HuH-7 (cell line): ENCODE data around the gene NRM.
A peak's percentile ranks its signal among the peaks of the same experiment; 100 is the strongest.
"Not testable (repeated sequence)": the region's sequence is repeated elsewhere in the genome, so short reads cannot be mapped to it uniquely, and the experiment has no call there.

ENCODE experiments used
- DNase-seq: peaks from one replicate; pipeline ENCODE4 v3.0.0; 2011; ENCODE audit warnings: low spot score

The NRM gene

GRCh38 chr6:30719791-30720737 is 29.3 kb upstream of the NRM start, which contains the start of gene TUBB:
Gene TUBB, plus strand, starts transcription at chr6:30720352. Its CDS starts 155 bp downstream, at chr6:30720507.
- peak; percentile 85 for DNase-seq

- DNase-seq = no peak
Measured at GRCh38 chr6:30719356-30719755, 28.6 kb upstream of the NRM start.

- DNase-seq = not testable (repeated sequence)
Measured at GRCh38 chr6:30717845-30718720, 27.3 kb upstream of the NRM start.

DNA sequence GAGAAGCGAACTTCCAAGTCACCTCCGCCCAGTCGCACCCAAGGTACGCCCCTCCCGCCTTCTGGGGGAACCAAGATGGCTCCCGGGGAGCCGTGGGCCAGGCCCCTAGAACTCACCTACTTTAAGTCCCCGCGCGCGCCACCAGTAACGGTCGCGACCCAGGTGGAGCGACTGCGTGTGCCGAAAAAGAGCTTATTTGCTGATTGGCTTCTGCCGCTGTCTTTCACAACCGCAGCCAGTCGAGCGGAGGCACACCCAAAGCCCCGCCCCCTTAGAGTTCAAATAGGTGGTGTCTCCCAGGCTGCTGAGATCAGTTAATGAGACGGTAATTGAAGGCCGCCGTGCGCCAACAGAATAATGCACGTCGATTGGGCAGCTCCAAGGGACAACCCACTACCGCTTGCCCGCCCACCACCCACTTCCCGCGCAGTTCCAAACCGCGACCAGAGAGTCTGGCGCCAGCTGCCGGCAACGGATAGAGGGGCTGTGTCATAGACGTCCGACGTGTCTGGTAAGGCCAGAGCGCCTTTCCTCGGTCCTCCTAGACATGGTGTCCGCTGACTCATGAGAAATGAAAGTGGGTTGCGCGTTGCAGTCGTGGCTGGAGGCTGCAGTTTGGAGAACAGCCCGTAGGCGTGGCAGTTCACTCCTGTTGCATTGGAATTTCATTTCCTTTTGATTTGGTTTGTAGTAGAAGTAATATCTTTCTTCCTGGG is 26.5 kb upstream of the NRM start, which contains the start of gene MDC1:
Gene MDC1, minus strand, starts transcription at position 153 of the 716 bp plus-strand sequence. CDS start 2,106 bp downstream, outside the sequence.
- DNase-seq = peak; percentile 84

- no peak for DNase-seq
Measured at GRCh38 chr6:30716879-30717128, 26.0 kb upstream of the NRM start.

GRCh38 chr6:30714263-30714662 is 23.5 kb upstream of the NRM start:
- no peak for DNase-seq

DNA sequence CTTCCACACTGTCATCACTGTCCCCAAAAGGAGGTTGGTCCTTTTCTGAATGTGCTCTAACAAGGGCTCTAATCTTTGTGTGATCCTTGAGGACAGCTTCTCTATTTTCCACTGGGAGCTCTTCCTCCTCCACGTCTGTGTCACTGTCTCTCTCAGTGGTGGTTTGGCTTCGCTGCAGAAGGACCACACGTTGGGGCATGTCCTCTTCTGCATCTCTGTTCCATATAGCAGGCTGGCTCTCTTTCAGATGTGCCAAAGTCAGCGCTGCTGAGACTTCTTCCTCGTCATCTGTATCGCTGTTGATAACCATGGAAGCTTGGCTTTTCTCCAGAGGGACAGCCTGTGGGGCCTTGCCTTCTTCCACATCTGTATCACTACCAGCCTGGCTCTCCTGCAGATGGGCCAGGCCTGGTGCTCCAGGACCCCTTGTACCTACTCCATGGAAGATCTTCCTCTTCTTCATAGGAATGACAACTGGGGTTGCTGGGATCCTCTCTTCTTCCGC is 21.7 kb upstream of the NRM start:
- no peak for DNase-seq

- no peak for DNase-seq
Measured at GRCh38 chr6:30711758-30712380, 21.1 kb upstream of the NRM start.

DNA sequence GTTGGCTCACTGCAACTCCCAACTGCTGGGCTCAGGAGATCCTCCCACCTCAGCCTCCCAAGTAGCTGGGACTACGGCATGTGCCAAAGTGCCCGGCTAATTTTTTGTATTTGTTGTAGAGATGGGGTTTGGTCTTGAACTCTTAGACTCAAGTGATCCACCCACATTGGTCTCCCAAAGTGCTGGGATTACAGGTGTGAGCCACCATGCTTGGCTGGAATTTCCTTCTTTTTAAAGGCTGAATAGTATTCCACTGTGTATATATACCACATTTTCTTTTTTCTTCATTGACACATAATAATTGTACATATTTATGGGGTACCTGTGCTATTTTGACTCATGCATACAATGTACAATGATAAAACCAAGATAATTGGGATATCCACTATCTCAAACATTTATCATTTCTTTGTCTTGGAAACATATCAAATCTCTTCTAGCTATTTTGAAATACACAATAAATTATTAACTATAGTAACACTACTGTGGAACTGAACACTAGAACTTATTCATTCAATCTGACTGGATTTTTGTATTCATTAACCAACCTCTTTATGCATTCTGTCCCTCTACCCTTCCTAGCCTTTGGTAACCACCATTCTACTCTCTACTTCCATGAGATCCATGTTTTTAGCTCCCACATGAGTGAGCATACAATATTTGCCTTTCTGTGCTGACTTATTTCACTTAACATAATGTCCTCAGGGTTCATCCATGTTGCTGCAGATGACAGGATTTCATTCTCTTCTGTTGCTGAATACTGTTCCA is 18.5 kb upstream of the NRM start:
- no peak for DNase-seq

DNA sequence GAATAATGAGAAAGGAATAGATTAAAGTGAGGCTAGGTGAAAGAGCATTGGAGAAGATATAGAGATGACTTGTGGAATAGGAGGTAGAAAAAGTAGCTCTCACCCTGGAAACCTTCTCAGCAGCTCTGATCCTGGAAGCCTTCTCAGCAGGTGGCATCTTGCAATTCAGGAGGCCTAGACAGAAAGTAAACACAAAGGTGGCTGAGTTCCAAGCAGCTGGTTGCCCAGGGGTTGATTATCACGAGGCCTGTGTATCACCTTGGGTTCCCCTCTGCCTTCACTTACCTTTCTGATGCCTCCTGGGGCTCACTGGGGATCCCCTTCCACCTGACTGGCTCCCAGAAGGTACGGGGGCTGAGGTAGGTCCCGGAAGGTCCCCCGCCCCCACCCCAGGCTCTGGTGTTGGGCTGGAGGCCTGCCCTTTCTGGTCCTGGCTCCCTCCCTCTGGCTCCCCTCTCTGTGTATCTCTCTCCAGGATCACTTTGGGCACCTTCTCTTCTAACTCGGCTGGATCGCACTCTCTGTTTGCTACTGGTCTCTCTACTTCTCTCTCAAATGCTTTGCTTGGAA is 16.6 kb upstream of the NRM start:
- DNase-seq = no peak

GRCh38 chr6:30705620-30706019 is 14.8 kb upstream of the NRM start:
- no peak for DNase-seq

GRCh38 chr6:30703821-30704220 is 13.0 kb upstream of the NRM start:
- no peak for DNase-seq

DNA sequence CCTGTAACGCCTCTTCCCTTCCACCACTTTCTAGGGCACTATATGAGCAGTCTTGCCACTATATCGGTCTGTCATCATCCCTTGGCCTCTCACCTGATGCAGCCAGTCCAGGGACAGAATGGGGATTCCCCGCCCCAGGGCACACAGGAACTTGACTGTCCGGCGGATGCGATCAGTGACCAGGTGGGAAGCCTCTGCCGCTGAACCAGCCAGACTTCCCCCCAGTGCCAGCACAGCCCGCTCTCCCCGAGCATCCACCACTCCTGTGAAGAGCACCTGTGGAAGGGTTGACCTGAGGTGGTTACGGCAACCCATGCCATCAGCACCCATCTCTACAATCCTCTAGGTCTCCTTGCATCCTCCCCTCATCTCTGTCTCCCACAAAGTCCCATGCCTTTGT is 12.2 kb upstream of the NRM start:
- DNase-seq = no peak

- no peak for DNase-seq
Measured at GRCh38 chr6:30700340-30700739, 9.6 kb upstream of the NRM start.

- no peak for DNase-seq
Measured at GRCh38 chr6:30696432-30696831, 5.6 kb upstream of the NRM start.

DNA sequence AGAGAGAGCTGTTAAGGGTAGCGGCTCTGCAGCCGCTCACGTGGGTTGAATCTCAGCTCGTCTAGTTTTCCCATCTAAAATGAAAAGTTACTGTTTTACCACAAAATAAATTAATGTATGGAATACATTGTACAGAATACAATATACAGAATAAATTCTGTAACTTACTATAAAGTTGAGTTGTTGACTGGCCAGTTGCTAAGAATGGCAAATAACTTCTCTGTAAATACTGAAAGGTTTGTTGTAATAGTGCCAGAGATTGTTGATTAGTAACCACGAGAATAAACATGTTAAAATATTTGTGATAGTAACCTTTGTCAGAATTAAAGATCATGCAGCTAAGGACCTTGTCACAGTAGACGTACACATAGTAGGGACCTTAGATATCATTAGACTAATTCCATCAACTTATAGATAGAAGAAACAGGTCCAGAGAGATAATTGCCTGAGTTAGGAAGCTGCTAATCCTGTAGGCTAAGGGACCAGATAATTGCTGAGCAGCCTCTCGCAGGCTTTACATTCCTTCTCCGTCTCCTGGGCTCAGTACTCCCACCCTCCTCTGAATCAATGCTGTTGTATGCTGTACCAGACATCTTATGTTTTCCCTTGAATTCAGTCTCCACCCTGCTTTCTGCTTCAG is 544 bp upstream of the NRM start:
- no peak for DNase-seq

- no peak for DNase-seq
Measured at GRCh38 chr6:30689985-30690384, 799 bp downstream of the NRM start.

DNA sequence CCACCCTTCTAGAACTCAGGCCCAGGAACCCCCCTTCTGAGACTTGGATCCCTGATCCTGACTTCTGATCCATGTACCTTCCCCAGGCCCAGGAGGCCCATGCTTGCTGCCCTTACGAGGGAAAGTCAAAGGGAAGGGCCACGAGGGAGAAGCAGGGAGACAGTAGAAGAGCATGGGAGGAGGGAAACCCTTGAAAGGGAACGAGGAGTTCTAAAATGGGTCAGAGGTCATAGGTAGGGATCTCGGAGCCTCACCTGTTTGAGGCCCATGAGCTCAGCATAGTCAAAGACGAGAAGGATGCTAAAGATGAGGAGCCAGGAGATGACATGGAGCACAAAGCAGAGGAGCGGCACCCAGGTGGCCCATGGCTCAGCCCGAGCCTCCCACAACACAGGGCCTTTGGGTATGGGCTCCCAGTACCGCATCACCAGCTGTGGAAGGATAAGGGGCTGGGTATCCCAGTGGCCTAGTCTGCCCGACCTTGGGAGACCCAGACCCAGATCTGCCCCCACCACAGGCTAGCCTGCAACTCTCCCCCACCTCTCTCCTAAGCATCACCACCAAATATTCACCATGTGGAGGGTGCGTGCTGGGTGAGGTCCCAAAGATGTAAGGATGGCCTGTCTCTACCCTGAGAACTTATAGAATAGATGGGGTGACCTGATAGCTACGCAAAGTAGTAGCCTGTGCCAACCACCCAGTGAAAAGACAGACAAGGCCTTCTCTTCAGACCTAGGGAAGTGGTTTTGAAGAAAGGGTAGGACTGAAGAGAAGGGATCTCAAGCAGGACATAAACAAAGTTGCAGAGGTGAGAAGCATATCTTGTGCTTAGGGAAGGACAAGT is 1.5 kb downstream of the NRM start:
- no peak for DNase-seq

DNA sequence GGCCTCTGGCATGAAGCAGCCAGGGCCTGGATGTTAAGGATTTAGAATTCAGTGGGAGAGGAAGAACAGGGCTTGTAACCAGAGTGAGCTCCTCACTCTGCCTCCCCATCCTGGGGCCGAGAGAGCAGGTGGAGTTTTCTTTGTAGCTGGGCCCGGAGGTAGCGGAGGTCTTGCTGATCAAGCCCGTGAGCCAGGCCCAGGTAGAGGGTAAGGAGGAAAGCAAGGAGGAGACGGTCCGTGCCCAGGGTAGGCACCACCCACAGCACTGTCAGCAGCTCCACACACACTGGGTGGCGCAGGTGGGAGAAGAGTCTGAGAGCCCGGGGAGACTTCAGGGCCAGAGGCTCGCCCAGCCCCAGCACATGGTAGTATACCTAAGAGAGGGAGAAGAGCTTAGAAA is 2.2 kb downstream of the NRM start:
- no peak for DNase-seq
